IPS DF 4.7 (cell line): ENCODE measurements around the gene RPL29.

Experiments used
- DNase-seq: peaks from one replicate; pipeline ENCODE4 v3.0.0-alpha.2; 2013; ENCODE audit warnings: low spot score; ENCODE audit errors: extremely low read depth

Gene RPL29

GRCh38 chr3:51966016-51966415, 29.7 kb downstream of the RPL29 start:
- no peak for DNase-seq

GRCh38 chr3:51964521-51964920, 31.2 kb downstream of the RPL29 start:
- DNase-seq = no peak

GRCh38 chr3:51963951-51964451, 31.7 kb downstream of the RPL29 start:
- DNase-seq = no peak

GRCh38 chr3:51962854-51963530, 32.7 kb downstream of the RPL29 start:
- DNase-seq = no peak

- no peak for DNase-seq
Observed at GRCh38 chr3:51961602-51962569, 33.8 kb downstream of the RPL29 start.

GRCh38 chr3:51961011-51961410, 34.7 kb downstream of the RPL29 start:
- no peak for DNase-seq

GRCh38 chr3:51960386-51960785, 35.3 kb downstream of the RPL29 start:
- no peak for DNase-seq

- no peak for DNase-seq
Observed at GRCh38 chr3:51959651-51960050, 36.0 kb downstream of the RPL29 start.

- no peak for DNase-seq
Observed at GRCh38 chr3:51958603-51959521, 36.8 kb downstream of the RPL29 start.

- DNase-seq = no peak
Observed at GRCh38 chr3:51957520-51958205, 38.0 kb downstream of the RPL29 start.

- no peak for DNase-seq
Observed at GRCh38 chr3:51955893-51956770, 39.6 kb downstream of the RPL29 start.

GRCh38 chr3:51955175-51955892, 40.4 kb downstream of the RPL29 start, which contains the start of gene GPR62:
GPR62 (plus strand) TSS chr3:51955381; CDS start chr3:51955653, 272 bp downstream.
- DNase-seq = no peak

- no peak for DNase-seq
Observed at GRCh38 chr3:51954713-51955112, 41.0 kb downstream of the RPL29 start.

GRCh38 chr3:51954105-51954504, 41.6 kb downstream of the RPL29 start:
- DNase-seq = no peak

- DNase-seq = no peak
Observed at GRCh38 chr3:51953445-51953844, 42.2 kb downstream of the RPL29 start.

GRCh38 chr3:51950899-51951298, 44.8 kb downstream of the RPL29 start:
- no peak for DNase-seq

- no peak for DNase-seq
Observed at GRCh38 chr3:51949121-51949520, 46.6 kb downstream of the RPL29 start.

- no peak for DNase-seq
Observed at GRCh38 chr3:51948016-51948580, 47.6 kb downstream of the RPL29 start.
